SK-N-SH (cell line): Measurements from ENCODE around the gene WIPF2. TPM values are rescaled to one million over a fixed set of nuclear protein-coding genes. Genes with fewer than 3 reads are reported as not detected.

ENCODE experiments used
- CTCF ChIA-PET: fragments of 300-600, 350-600 bp; formaldehyde crosslinking; extraction: SDS; loops from one replicate; lab custom pipeline; 2021; lab: Yijun Ruan, JAX
- POLR2A ChIA-PET: fragments of 350-600 bp; sonication (Branson Sonifier 250); formaldehyde crosslinking; extraction: SDS; loops from one replicate; lab custom pipeline; 2020; ENCODE audit warnings: antibody characterized with exemption, inconsistent platforms; lab: Yijun Ruan, JAX
- DNase-seq: peaks from one replicate; pipeline ENCODE4 v3.0.0; 2012
- H2AFZ ChIP-seq: fragments of 200-600 bp; sonication (generic); 2 replicates; pipeline ENCODE4 v1.8.1; 2016; ENCODE audit warnings: antibody characterized with exemption, mild to moderate bottlenecking, low read depth
- H3F3A ChIP-seq: fragments of 200-600 bp; sonication (generic); replicated peaks from 2 replicates; pipeline ENCODE3; 2016; ENCODE audit warnings: antibody characterized with exemption, mild to moderate bottlenecking; ENCODE audit not compliant: insufficient read depth
- H3K27ac ChIP-seq, 2 experiments: fragments of 200-500 bp in 1 of 2; fragments of 200-600 bp in 1 of 2; sonication (Bioruptor generic) in 1 of 2; sonication (generic), shearing (Covaris generic) in 1 of 2; 2 replicates each; pipeline versions ENCODE4 v1.5.1 to v1.6.1; 2014 to 2016; ENCODE audit warnings: low read depth in 2 of 2, inconsistent platforms in 1 of 2, low read length in 1 of 2, mild to moderate bottlenecking in 1 of 2, mixed read lengths in 1 of 2
- H3K27me3 ChIP-seq: fragments of 200-600 bp; sonication (generic), shearing (Covaris generic); 2 replicates; pipeline ENCODE4 v1.6.1; 2016; ENCODE audit warnings: mixed run types; ENCODE audit not compliant: insufficient read depth
- H3K36me3 ChIP-seq, 2 experiments: fragments of 200-500 bp in 1 of 2; fragments of 200-600 bp in 1 of 2; sonication (Bioruptor generic) in 1 of 2; sonication (generic) in 1 of 2; replicated peaks in 1 of 2; 2 replicates each; pipeline versions ENCODE3 to v1.5.1; 2014 to 2016; ENCODE audit warnings: low read length in 1 of 2, mild to moderate bottlenecking in 1 of 2; ENCODE audit not compliant: insufficient read depth in 2 of 2, control insufficient read depth in 1 of 2
- H3K4me1 ChIP-seq, 2 experiments: fragments of 200-500 bp in 1 of 2; fragments of 200-600 bp in 1 of 2; sonication (Bioruptor generic) in 1 of 2; sonication (generic), shearing (Covaris generic) in 1 of 2; 2 replicates each; pipeline versions ENCODE4 v1.5.1 to v1.6.1; 2014 to 2016; ENCODE audit warnings: low read depth in 1 of 2, low read length in 1 of 2, mixed run types in 1 of 2; ENCODE audit not compliant: insufficient read depth in 2 of 2, control insufficient read depth in 1 of 2
- H3K4me2 ChIP-seq: fragments of 200-600 bp; sonication (generic), shearing (Covaris generic); 2 replicates; pipeline ENCODE4 v1.6.1; 2017; ENCODE audit warnings: mixed run types
- H3K4me3 ChIP-seq, 2 experiments: fragments of 200-500 bp in 1 of 2; fragments of 200-600 bp in 1 of 2; sonication (Bioruptor generic) in 1 of 2; sonication (generic), shearing (Covaris generic) in 1 of 2; 2 replicates each; pipeline versions ENCODE4 v1.5.1 to v1.8.1; 2014 to 2016; ENCODE audit warnings: low read depth in 2 of 2, inconsistent platforms in 1 of 2, low read length in 1 of 2, mild to moderate bottlenecking in 1 of 2, mixed read lengths in 1 of 2, moderate library complexity in 1 of 2
- H3K79me2 ChIP-seq: fragments of 200-600 bp; sonication (generic); 2 replicates; pipeline ENCODE4 v1.8.1; 2017; ENCODE audit warnings: mild to moderate bottlenecking; ENCODE audit not compliant: insufficient read depth
- H3K9ac ChIP-seq: fragments of 200-600 bp; sonication (generic); 2 replicates; pipeline ENCODE4 v1.6.1; 2017; ENCODE audit warnings: mixed run types
- H3K9me2 ChIP-seq: fragments of 200-600 bp; sonication (generic); 2 replicates; pipeline ENCODE4 v1.6.1; 2017; ENCODE audit warnings: mixed run types
- H3K9me3 ChIP-seq: fragments of 200-600 bp; sonication (generic); 2 replicates; pipeline ENCODE4 v1.6.1; 2017; ENCODE audit warnings: mixed run types, mild to moderate bottlenecking, moderate library complexity
- H4K20me1 ChIP-seq: fragments of 200-600 bp; sonication (generic); 2 replicates; pipeline ENCODE4 v1.6.1; 2017; ENCODE audit warnings: mild to moderate bottlenecking, mixed run types; ENCODE audit not compliant: insufficient read depth
- EP300 ChIP-seq, 2 experiments: IDR thresholded peaks; 2 replicates each; pipeline versions ENCODE4 v1.4.0 to v1.6.1; 2012; ENCODE audit warnings: borderline replicate concordance in 1 of 2, low read depth in 1 of 2, low read length in 1 of 2
- FOSL2 ChIP-seq: IDR thresholded peaks from 2 replicates; pipeline ENCODE4 v1.4.0; 2012; ENCODE audit warnings: low read depth, mild to moderate bottlenecking, moderate library complexity, borderline replicate concordance
- GABPA ChIP-seq: IDR thresholded peaks from 2 replicates; pipeline ENCODE4 v1.4.0; 2012; ENCODE audit warnings: low read depth, mild to moderate bottlenecking
- JUND ChIP-seq: IDR thresholded peaks from 2 replicates; pipeline ENCODE4 v1.4.0; 2012
- MEF2A ChIP-seq: IDR thresholded peaks from 2 replicates; pipeline ENCODE4 v1.4.0; 2012; ENCODE audit warnings: low read depth, borderline replicate concordance
- MXI1 ChIP-seq: IDR thresholded peaks from 2 replicates; pipeline ENCODE4 v1.6.1; 2012; ENCODE audit warnings: mild to moderate bottlenecking, low read depth, low read length, improper control_type of control experiment
- POLR2AphosphoS5 ChIP-seq: IDR thresholded peaks from 2 replicates; pipeline ENCODE4 v1.6.1; 2012; ENCODE audit warnings: low read depth, low read length
- RCOR1 ChIP-seq: fragments of 150-350 bp; IDR thresholded peaks from 2 replicates; pipeline ENCODE4 v1.6.1; 2017; ENCODE audit warnings: antibody characterized with exemption, low read length
- RFX5 ChIP-seq: IDR thresholded peaks from 2 replicates; pipeline ENCODE4 v1.6.1; 2012; ENCODE audit warnings: mild to moderate bottlenecking, improper control_type of control experiment, low read length
- SIN3A ChIP-seq: IDR thresholded peaks from 2 replicates; pipeline ENCODE4 v1.6.1; 2012; ENCODE audit warnings: low read depth, mild to moderate bottlenecking, low read length, moderate library complexity, borderline replicate concordance
- TAF1 ChIP-seq: IDR thresholded peaks from 2 replicates; pipeline ENCODE4 v1.6.1; 2012; ENCODE audit warnings: low read depth, mild to moderate bottlenecking, low read length, moderate library complexity, borderline replicate concordance
- WGBS: methylation state at CpG from one replicate; pipeline ENCODE4 v1.1.6; 2017; ENCODE audit warnings: low lambda C conversion rate; 5-methylcytosine and 5-hydroxymethylcytosine counted together
- polyA plus RNA-seq, 3 experiments: library from polyadenylated mRNA; depleted of rRNA; stranded (reverse); fragments of >200 nt; gene quantifications; 2 replicates each; pipeline ENCODE4 v1.2.3, GENCODE V29; 2012
- TF ChIP-seq, protein P1 (sequence below): IDR thresholded peaks from 2 replicates; pipeline ENCODE4 v1.4.0; 2012; ENCODE audit warnings: low read depth, borderline replicate concordance
- TF ChIP-seq, protein P2 (sequence below): fragments of 150-350 bp; IDR thresholded peaks from 2 replicates; pipeline ENCODE4 v1.6.1; 2017; ENCODE audit warnings: antibody characterized with exemption, low read length, low read depth, borderline replicate concordance
- TF ChIP-seq, protein P3 (sequence below): IDR thresholded peaks from 2 replicates; pipeline ENCODE4 v1.4.0; 2012; ENCODE audit warnings: low read depth
- TF ChIP-seq, protein P4 (sequence below): IDR thresholded peaks from 2 replicates; pipeline ENCODE4 v1.4.0; 2012; ENCODE audit warnings: low read depth, borderline replicate concordance
- TF ChIP-seq, protein P5 (sequence below): IDR thresholded peaks from 2 replicates; pipeline ENCODE4 v1.6.1; 2012; ENCODE audit warnings: mild to moderate bottlenecking, low read depth, low read length, moderate library complexity

WIPF2 gene
- polyA plus RNA-seq, 1 of the 3 experiments (the other 2 are of a cell fraction), result 6.8 TPM

DNA sequence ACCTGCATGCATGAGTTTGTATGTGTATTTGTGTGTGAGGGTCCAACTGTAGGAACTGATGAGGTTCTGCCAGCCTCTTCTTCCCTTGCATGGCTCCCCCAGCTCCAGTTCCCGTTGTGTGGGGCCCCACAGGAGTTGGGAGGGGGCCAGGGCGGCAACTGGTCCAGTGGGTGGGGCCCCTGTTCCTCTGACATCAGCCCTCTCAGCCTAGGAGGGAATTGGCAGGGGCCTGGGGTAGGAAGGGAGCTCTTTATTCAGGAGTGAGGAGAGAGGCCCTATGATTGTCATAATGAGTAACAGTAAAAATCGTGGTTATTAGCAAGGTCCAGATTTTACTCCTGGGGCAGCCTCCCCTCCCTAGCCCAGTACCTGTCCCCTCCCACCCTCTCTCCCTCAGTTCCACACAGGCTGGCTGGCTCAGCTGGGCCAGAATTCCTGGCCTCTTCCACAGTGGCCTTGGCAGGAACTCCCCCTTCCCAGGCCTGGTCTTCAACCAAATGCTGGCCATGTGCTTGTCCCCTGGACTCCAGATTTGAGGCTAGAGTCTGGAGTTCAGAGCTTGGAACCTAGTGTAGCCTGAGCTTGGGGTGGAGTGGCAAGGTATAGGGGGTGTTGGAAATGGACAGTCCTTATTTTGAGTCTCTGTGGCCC lies 108.8 kb downstream of the WIPF2 start:
- POLR2A ChIA-PET, result interaction anchor here (0.8 to 1.6 kb wide), 2 partner anchors 18 to 23 kb away, joined by 3 to 4 read pairs; no protein-coding TSS in a partner anchor
- Histone ChIP-seq H3K27me3 (no peaks in the 10 kb centered on the region), H2AFZ (no peak overlapping the region), H3F3A (peaks cover 25% of the 10 kb centered on the region), H3K79me2 (peaks cover 98% of the 10 kb centered on the region)
- TF ChIP-seq POLR2AphosphoS5, result no peak
- no peak for TF ChIP-seq TAF1
- no peak for TF ChIP-seq RCOR1
- no peak for TF ChIP-seq MEF2A
- TF ChIP-seq, protein P1, sequence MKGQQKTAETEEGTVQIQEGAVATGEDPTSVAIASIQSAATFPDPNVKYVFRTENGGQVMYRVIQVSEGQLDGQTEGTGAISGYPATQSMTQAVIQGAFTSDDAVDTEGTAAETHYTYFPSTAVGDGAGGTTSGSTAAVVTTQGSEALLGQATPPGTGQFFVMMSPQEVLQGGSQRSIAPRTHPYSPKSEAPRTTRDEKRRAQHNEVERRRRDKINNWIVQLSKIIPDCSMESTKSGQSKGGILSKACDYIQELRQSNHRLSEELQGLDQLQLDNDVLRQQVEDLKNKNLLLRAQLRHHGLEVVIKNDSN, result no peak
- no peak for TF ChIP-seq JUND
- no peak for TF ChIP-seq SIN3A
- TF ChIP-seq, protein P2, sequence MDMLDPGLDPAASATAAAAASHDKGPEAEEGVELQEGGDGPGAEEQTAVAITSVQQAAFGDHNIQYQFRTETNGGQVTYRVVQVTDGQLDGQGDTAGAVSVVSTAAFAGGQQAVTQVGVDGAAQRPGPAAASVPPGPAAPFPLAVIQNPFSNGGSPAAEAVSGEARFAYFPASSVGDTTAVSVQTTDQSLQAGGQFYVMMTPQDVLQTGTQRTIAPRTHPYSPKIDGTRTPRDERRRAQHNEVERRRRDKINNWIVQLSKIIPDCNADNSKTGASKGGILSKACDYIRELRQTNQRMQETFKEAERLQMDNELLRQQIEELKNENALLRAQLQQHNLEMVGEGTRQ, result no peak
- TF ChIP-seq, protein P3, sequence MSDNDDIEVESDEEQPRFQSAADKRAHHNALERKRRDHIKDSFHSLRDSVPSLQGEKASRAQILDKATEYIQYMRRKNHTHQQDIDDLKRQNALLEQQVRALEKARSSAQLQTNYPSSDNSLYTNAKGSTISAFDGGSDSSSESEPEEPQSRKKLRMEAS, result peak; percentile 58; the same call in 1 of the 2 replicates
- TF ChIP-seq, protein P4, sequence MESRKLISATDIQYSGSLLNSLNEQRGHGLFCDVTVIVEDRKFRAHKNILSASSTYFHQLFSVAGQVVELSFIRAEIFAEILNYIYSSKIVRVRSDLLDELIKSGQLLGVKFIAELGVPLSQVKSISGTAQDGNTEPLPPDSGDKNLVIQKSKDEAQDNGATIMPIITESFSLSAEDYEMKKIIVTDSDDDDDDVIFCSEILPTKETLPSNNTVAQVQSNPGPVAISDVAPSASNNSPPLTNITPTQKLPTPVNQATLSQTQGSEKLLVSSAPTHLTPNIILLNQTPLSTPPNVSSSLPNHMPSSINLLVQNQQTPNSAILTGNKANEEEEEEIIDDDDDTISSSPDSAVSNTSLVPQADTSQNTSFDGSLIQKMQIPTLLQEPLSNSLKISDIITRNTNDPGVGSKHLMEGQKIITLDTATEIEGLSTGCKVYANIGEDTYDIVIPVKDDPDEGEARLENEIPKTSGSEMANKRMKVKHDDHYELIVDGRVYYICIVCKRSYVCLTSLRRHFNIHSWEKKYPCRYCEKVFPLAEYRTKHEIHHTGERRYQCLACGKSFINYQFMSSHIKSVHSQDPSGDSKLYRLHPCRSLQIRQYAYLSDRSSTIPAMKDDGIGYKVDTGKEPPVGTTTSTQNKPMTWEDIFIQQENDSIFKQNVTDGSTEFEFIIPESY, result no peak
- no peak for TF ChIP-seq GABPA
- TF ChIP-seq, protein P5, sequence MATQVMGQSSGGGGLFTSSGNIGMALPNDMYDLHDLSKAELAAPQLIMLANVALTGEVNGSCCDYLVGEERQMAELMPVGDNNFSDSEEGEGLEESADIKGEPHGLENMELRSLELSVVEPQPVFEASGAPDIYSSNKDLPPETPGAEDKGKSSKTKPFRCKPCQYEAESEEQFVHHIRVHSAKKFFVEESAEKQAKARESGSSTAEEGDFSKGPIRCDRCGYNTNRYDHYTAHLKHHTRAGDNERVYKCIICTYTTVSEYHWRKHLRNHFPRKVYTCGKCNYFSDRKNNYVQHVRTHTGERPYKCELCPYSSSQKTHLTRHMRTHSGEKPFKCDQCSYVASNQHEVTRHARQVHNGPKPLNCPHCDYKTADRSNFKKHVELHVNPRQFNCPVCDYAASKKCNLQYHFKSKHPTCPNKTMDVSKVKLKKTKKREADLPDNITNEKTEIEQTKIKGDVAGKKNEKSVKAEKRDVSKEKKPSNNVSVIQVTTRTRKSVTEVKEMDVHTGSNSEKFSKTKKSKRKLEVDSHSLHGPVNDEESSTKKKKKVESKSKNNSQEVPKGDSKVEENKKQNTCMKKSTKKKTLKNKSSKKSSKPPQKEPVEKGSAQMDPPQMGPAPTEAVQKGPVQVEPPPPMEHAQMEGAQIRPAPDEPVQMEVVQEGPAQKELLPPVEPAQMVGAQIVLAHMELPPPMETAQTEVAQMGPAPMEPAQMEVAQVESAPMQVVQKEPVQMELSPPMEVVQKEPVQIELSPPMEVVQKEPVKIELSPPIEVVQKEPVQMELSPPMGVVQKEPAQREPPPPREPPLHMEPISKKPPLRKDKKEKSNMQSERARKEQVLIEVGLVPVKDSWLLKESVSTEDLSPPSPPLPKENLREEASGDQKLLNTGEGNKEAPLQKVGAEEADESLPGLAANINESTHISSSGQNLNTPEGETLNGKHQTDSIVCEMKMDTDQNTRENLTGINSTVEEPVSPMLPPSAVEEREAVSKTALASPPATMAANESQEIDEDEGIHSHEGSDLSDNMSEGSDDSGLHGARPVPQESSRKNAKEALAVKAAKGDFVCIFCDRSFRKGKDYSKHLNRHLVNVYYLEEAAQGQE, result no peak
- no peak for TF ChIP-seq FOSL2
- TF ChIP-seq EP300 (IDR thresholded peaks at IDR 0.05; ENCODE audit: borderline replicate concordance in 1 of 2, low read depth in 1 of 2, low read length in 1 of 2), result no peak
- peak; percentile 30; the same call in 1 of the 2 replicates for TF ChIP-seq MXI1
- no peak for TF ChIP-seq RFX5
- TF ChIP-seq, all 33 proteins: peak for 2
- peaks cover 3 to 4% of the 10 kb centered on the region in 2 experiments for H3K36me3 ChIP-seq
- no peak overlapping the region for H3K9ac ChIP-seq
- H3K9me3 ChIP-seq, result no peaks in the 10 kb centered on the region
- CTCF ChIA-PET, result interaction anchor here (1.0 to 57.6 kb wide), 4 partner anchors 15 to 88 kb away, joined by 3 to 1706 read pairs (median 88); partner anchors contain the start of genes CDC6 and RARA
- H3K27ac ChIP-seq, result peak overlapping the region; percentile 14 to 45; a peak in 3 of 4 replicates
- 62% methylated on average over 2 of the region's 3 CpGs for WGBS
- H3K9me2 ChIP-seq, result no peaks in the 10 kb centered on the region
- no peak overlapping the region for H3K4me3 ChIP-seq
- H3K4me1 ChIP-seq, result peaks cover 74 to 87% of the 10 kb centered on the region in 2 experiments
- peaks cover 73% of the 10 kb centered on the region for H4K20me1 ChIP-seq
- DNase-seq, result no peak
- no peak overlapping the region; the same call in 1 of the 2 replicates for H3K4me2 ChIP-seq
